GM12878 (cell line): ENCODE measurements around the gene GLI1.

Source experiments
- CTCF ChIP-seq, 3 experiments: IDR thresholded peaks in 2 of 3; conservative IDR thresholded peaks in 1 of 3; 2 replicates each; pipeline ENCODE4 v1.5.1; 2011; ENCODE audit warnings: low read depth in 3 of 3, low read length in 3 of 3, mild to moderate bottlenecking in 3 of 3, control low read depth in 2 of 3, moderate library complexity in 2 of 3, inconsistent platforms in 1 of 3, mixed read lengths in 1 of 3; ENCODE audit not compliant: control insufficient read depth in 2 of 3, insufficient read depth in 1 of 3; ENCODE audit errors: extremely low read depth in 1 of 3
- EED ChIP-seq: sonication (generic); IDR thresholded peaks from 2 replicates; pipeline ENCODE4 v1.6.1; 2016; ENCODE audit warnings: antibody characterized with exemption, low read depth
- EP300 ChIP-seq, 2 experiments: fragments of 150-350 bp in 1 of 2; IDR thresholded peaks; 2 replicates each; pipeline ENCODE4 v1.6.1; 2011 to 2012; ENCODE audit warnings: low read depth in 2 of 2, low read length in 2 of 2, borderline replicate concordance in 1 of 2, improper control_type of control experiment in 1 of 2, inconsistent platforms in 1 of 2; ENCODE audit not compliant: control insufficient read depth in 1 of 2
- NR2C2 ChIP-seq: IDR thresholded peaks from 2 replicates; pipeline ENCODE4 v1.6.1; 2011; ENCODE audit warnings: borderline replicate concordance, low read depth; ENCODE audit not compliant: control insufficient read depth, insufficient read length
- POLR2A ChIP-seq: IDR thresholded peaks from 2 replicates; pipeline ENCODE4 v1.6.1; 2011; ENCODE audit warnings: low read depth, mild to moderate bottlenecking, low read length
- ZNF274 ChIP-seq: IDR thresholded peaks from one replicate; pipeline ENCODE4 v1.8.0; 2011; ENCODE audit not compliant: insufficient read length, insufficient read depth
- ZSCAN29 ChIP-seq: fragments of 450-650 bp; IDR thresholded peaks from 2 replicates; pipeline ENCODE4 v1.6.1; 2017; ENCODE audit warnings: mild to moderate bottlenecking, moderate library complexity
- TF ChIP-seq, protein P1 (sequence below): IDR thresholded peaks from 2 replicates; pipeline ENCODE4 v1.6.1; 2012; ENCODE audit warnings: low read depth, low read length, improper control_type of control experiment
- TF ChIP-seq, protein P2 (sequence below): fragments of 450-650 bp; IDR thresholded peaks from 2 replicates; pipeline ENCODE4 v1.6.1; 2016; ENCODE audit warnings: mild to moderate bottlenecking, moderate library complexity, borderline replicate concordance

- TF ChIP-seq, protein P1, sequence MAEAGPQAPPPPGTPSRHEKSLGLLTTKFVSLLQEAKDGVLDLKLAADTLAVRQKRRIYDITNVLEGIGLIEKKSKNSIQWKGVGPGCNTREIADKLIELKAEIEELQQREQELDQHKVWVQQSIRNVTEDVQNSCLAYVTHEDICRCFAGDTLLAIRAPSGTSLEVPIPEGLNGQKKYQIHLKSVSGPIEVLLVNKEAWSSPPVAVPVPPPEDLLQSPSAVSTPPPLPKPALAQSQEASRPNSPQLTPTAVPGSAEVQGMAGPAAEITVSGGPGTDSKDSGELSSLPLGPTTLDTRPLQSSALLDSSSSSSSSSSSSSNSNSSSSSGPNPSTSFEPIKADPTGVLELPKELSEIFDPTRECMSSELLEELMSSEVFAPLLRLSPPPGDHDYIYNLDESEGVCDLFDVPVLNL: no peak
- TF ChIP-seq POLR2A (no peak; the same call in 1 of the 2 replicates), ZNF274 (no peak), NR2C2 (no peak), EED (no peak), ZSCAN29 (no peak), CTCF (IDR thresholded peaks at IDR 0.05 in 2 of 3, conservative IDR thresholded peaks at IDR 0.05 in 1 of 3; ENCODE audit: control insufficient read depth in 2 of 3, extremely low read depth in 1 of 3, insufficient read depth in 1 of 3, low read depth in 3 of 3, low read length in 3 of 3) (no peak), EP300 (IDR thresholded peaks at IDR 0.05; ENCODE audit: borderline replicate concordance in 1 of 2, control insufficient read depth in 1 of 2, low read depth in 2 of 2, low read length in 2 of 2) (no peak)
- TF ChIP-seq, protein P2, sequence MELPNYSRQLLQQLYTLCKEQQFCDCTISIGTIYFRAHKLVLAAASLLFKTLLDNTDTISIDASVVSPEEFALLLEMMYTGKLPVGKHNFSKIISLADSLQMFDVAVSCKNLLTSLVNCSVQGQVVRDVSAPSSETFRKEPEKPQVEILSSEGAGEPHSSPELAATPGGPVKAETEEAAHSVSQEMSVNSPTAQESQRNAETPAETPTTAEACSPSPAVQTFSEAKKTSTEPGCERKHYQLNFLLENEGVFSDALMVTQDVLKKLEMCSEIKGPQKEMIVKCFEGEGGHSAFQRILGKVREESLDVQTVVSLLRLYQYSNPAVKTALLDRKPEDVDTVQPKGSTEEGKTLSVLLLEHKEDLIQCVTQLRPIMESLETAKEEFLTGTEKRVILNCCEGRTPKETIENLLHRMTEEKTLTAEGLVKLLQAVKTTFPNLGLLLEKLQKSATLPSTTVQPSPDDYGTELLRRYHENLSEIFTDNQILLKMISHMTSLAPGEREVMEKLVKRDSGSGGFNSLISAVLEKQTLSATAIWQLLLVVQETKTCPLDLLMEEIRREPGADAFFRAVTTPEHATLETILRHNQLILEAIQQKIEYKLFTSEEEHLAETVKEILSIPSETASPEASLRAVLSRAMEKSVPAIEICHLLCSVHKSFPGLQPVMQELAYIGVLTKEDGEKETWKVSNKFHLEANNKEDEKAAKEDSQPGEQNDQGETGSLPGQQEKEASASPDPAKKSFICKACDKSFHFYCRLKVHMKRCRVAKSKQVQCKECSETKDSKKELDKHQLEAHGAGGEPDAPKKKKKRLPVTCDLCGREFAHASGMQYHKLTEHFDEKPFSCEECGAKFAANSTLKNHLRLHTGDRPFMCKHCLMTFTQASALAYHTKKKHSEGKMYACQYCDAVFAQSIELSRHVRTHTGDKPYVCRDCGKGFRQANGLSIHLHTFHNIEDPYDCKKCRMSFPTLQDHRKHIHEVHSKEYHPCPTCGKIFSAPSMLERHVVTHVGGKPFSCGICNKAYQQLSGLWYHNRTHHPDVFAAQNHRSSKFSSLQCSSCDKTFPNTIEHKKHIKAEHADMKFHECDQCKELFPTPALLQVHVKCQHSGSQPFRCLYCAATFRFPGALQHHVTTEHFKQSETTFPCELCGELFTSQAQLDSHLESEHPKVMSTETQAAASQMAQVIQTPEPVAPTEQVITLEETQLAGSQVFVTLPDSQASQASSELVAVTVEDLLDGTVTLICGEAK: no peak
Observed at GRCh38 chr12:57518920-57519795, 59.6 kb downstream of the GLI1 start.
